ENCODE data around the gene ZBTB14. TPM values are rescaled to one million over a fixed set of nuclear protein-coding genes. Genes with fewer than 3 reads are reported as not detected.
A peak's percentile ranks its signal among the peaks of the same experiment; 100 is the strongest.

The ZBTB14 gene
- total RNA-seq = 10 to 100 TPM; 22.6 to 23.8 TPM

GRCh38 chr18:5295231-5295920 is at the start of gene ZBTB14:
Gene ZBTB14, minus strand, starts transcription at chr18:5295726. Its CDS starts 2,480 bp downstream, at chr18:5293246.
- peak; percentile 75 for DNase-seq
- H3K27ac Mint-ChIP-seq = peak within 1 kb of the TSS; percentile 97
- H3K4me3 Mint-ChIP-seq = peak within 1 kb of the TSS; percentile 93
- H3K4me1 Mint-ChIP-seq = peaks cover 35% of the 10 kb centered on the region
- H3K9me3 Mint-ChIP-seq = no peaks in the 10 kb centered on the region
- peaks cover 4% of the 10 kb centered on the region for H3K27me3 Mint-ChIP-seq
- H3K36me3 Mint-ChIP-seq = peaks cover 34% of the 10 kb centered on the region

- Mint-ChIP-seq H3K4me1 (no peaks in the 10 kb centered on the region), H3K9me3 (peaks cover 5% of the 10 kb centered on the region), H3K36me3 (no peaks in the 10 kb centered on the region), H3K4me3 (no peak overlapping the region), H3K27ac (no peak overlapping the region), H3K27me3 (no peaks in the 10 kb centered on the region)
- DNase-seq = no peak
Observed at GRCh38 chr18:5339202-5339834, 43.8 kb upstream of the ZBTB14 start.

- H3K4me1 Mint-ChIP-seq = no peaks in the 10 kb centered on the region
- H3K36me3 Mint-ChIP-seq = no peaks in the 10 kb centered on the region
- H3K27me3 Mint-ChIP-seq = no peaks in the 10 kb centered on the region
- peaks cover 3% of the 10 kb centered on the region for H3K9me3 Mint-ChIP-seq
- no peak for DNase-seq
- H3K4me3 Mint-ChIP-seq = no peak overlapping the region
- H3K27ac Mint-ChIP-seq = no peak overlapping the region
Observed at GRCh38 chr18:5334456-5335075, 39.0 kb upstream of the ZBTB14 start.

- no peak overlapping the region for H3K27ac Mint-ChIP-seq
- H3K4me3 Mint-ChIP-seq = no peak overlapping the region
- peaks cover 3% of the 10 kb centered on the region for H3K9me3 Mint-ChIP-seq
- no peaks in the 10 kb centered on the region for H3K4me1 Mint-ChIP-seq
- no peaks in the 10 kb centered on the region for H3K27me3 Mint-ChIP-seq
- DNase-seq = no peak
- H3K36me3 Mint-ChIP-seq = peaks cover 16% of the 10 kb centered on the region
Observed at GRCh38 chr18:5318061-5318700, 22.7 kb upstream of the ZBTB14 start.

GRCh38 chr18:5317186-5317585 is 21.7 kb upstream of the ZBTB14 start:
- Mint-ChIP-seq H3K27ac (no peak overlapping the region), H3K36me3 (peaks cover 6% of the 10 kb centered on the region), H3K4me1 (no peaks in the 10 kb centered on the region), H3K4me3 (no peak overlapping the region), H3K9me3 (peaks cover 3% of the 10 kb centered on the region), H3K27me3 (no peaks in the 10 kb centered on the region)
- DNase-seq = no peak

GRCh38 chr18:5315838-5316237 is 20.3 kb upstream of the ZBTB14 start:
- Mint-ChIP-seq H3K36me3 (peaks cover 3% of the 10 kb centered on the region), H3K4me3 (no peak overlapping the region), H3K4me1 (peaks cover 8% of the 10 kb centered on the region), H3K27me3 (no peaks in the 10 kb centered on the region), H3K9me3 (no peaks in the 10 kb centered on the region), H3K27ac (no peak overlapping the region)
- no peak for DNase-seq

- Mint-ChIP-seq H3K4me1 (peaks cover 24% of the 10 kb centered on the region), H3K4me3 (no peak overlapping the region), H3K9me3 (no peaks in the 10 kb centered on the region), H3K36me3 (no peaks in the 10 kb centered on the region), H3K27me3 (no peaks in the 10 kb centered on the region), H3K27ac (no peak overlapping the region)
- DNase-seq = no peak
Observed at GRCh38 chr18:5311301-5311989, 15.9 kb upstream of the ZBTB14 start.

GRCh38 chr18:5309888-5310470 is 14.5 kb upstream of the ZBTB14 start:
- Mint-ChIP-seq H3K4me1 (peaks cover 24% of the 10 kb centered on the region), H3K36me3 (no peaks in the 10 kb centered on the region), H3K4me3 (peak overlapping the region; percentile 74), H3K27me3 (no peaks in the 10 kb centered on the region), H3K9me3 (no peaks in the 10 kb centered on the region), H3K27ac (peak overlapping the region; percentile 81)
- DNase-seq = peak; percentile 22

- H3K4me3 Mint-ChIP-seq = no peak overlapping the region
Observed at GRCh38 chr18:5305835-5306234, 10.3 kb upstream of the ZBTB14 start.

GRCh38 chr18:5304232-5304631 is 8.7 kb upstream of the ZBTB14 start:
- Mint-ChIP-seq H3K4me3 (no peak overlapping the region), H3K4me1 (peaks cover under 1% of the 10 kb centered on the region), H3K36me3 (no peaks in the 10 kb centered on the region), H3K27me3 (peaks cover 3% of the 10 kb centered on the region), H3K27ac (no peak overlapping the region), H3K9me3 (no peaks in the 10 kb centered on the region)
- DNase-seq = no peak

More at GRCh38 chr18:5305835-5306234, 10.3 kb upstream of the ZBTB14 start:
- H3K9me3 Mint-ChIP-seq = no peaks in the 10 kb centered on the region
- DNase-seq = no peak
- H3K36me3 Mint-ChIP-seq = no peaks in the 10 kb centered on the region
- peaks cover 16% of the 10 kb centered on the region for H3K4me1 Mint-ChIP-seq
- no peak overlapping the region for H3K27ac Mint-ChIP-seq
- peaks cover 3% of the 10 kb centered on the region for H3K27me3 Mint-ChIP-seq

GRCh38 chr18:5303636-5304035 is 8.1 kb upstream of the ZBTB14 start:
- no peak for DNase-seq
- Mint-ChIP-seq H3K4me3 (no peak overlapping the region), H3K9me3 (no peaks in the 10 kb centered on the region), H3K36me3 (no peaks in the 10 kb centered on the region), H3K27ac (no peak overlapping the region), H3K27me3 (peaks cover 3% of the 10 kb centered on the region), H3K4me1 (no peaks in the 10 kb centered on the region)

- H3K4me3 Mint-ChIP-seq = no peak overlapping the region
- no peak overlapping the region for H3K27ac Mint-ChIP-seq
- no peaks in the 10 kb centered on the region for H3K9me3 Mint-ChIP-seq
- peaks cover 3% of the 10 kb centered on the region for H3K27me3 Mint-ChIP-seq
- peaks cover 4% of the 10 kb centered on the region for H3K4me1 Mint-ChIP-seq
- no peaks in the 10 kb centered on the region for H3K36me3 Mint-ChIP-seq
- no peak for DNase-seq
Observed at GRCh38 chr18:5302606-5303005, 7.1 kb upstream of the ZBTB14 start.

- peaks cover 7% of the 10 kb centered on the region for H3K27me3 Mint-ChIP-seq
Observed at GRCh38 chr18:5300476-5301010, 5.0 kb upstream of the ZBTB14 start.

GRCh38 chr18:5298156-5298852 is 2.8 kb upstream of the ZBTB14 start:
- Mint-ChIP-seq H3K4me1 (peaks cover 22% of the 10 kb centered on the region), H3K27me3 (peaks cover 5% of the 10 kb centered on the region), H3K9me3 (no peaks in the 10 kb centered on the region), H3K36me3 (peaks cover 8% of the 10 kb centered on the region), H3K27ac (no peak overlapping the region), H3K4me3 (no peak overlapping the region)
- no peak for DNase-seq

More at GRCh38 chr18:5300476-5301010, 5.0 kb upstream of the ZBTB14 start:
- Mint-ChIP-seq H3K4me1 (peaks cover 11% of the 10 kb centered on the region), H3K9me3 (no peaks in the 10 kb centered on the region), H3K27ac (no peak overlapping the region), H3K4me3 (no peak overlapping the region), H3K36me3 (peaks cover 2% of the 10 kb centered on the region)
- no peak for DNase-seq

All from activated naive CD8-positive, alpha-beta T cell treated with anti-CD3 and anti-CD28 coated beads for 36 hours (primary cell).